ENCODE results near the gene ATP12A.
A peak's percentile ranks its signal among the peaks of the same experiment; 100 is the strongest.

ATP12A gene

DNA sequence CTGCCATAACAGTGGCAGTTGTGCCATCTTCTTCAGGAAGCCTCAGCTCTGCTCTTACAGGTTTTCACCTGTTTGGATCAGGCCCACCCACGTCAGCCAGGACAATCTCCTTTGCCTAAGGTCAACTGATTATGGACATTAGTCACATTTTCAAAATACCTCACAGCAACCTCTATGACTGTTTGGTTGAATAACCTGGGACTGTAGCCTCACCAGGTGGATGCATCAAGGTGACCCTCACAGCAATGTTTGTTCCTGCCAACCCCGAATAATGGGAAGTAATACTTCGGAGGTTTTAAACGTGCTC lies 17.2 kb upstream of the ATP12A start:
- DNase-seq (ENCODE audit: low read depth, low spot score): no peak

DNA sequence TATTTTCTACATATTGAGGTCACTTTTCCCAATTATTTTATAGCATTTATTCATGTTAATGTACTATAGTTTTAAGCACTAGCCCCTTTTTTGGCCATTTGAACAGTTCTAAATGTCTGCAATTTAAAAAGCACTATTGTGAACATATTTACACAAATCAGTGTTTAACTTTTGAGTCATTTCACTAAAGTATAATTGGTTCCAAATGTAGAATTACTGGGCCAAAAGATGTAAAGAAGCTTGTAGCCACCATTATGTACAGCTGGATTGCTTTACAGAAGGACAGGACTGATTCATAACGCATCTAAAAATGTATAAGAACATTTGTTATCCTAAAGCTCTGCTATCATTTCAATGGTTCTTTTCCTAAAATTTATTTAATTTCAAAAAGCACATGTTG lies 16.6 kb upstream of the ATP12A start:
- DNase-seq (ENCODE audit: low read depth, low spot score): no peak

DNA sequence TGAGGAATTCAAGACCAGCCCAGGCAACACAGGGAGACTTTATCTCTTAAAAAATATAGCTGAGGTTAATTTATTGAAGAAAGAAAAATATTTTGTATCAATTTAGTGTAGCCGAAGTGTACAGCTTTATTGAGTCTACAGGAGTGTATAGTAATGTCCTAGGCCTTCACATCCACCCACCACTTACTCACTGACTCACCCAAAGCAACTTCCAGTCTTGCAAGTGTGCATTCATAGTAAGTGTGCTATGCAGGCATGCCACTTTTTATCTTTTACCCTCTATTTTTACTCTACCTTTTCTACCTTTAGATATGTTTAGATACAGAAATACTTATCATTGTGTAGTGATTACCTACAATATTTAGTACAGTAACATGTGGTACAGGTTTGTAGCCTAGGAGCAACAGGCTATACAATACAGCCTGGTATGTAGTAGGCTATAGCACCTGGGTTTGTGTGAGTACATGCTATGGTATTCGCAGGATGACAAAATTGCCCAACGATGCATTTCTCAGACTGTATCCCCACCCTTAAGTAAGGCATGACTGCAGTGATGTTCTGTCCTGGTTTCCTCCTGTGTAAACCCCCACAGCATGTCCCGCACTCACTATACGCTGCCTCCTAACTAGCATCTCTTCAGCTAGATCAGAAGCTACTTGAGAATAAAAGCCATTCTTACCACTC lies 15.3 kb upstream of the ATP12A start:
- DNase-seq (ENCODE audit: low read depth, low spot score): no peak

DNA sequence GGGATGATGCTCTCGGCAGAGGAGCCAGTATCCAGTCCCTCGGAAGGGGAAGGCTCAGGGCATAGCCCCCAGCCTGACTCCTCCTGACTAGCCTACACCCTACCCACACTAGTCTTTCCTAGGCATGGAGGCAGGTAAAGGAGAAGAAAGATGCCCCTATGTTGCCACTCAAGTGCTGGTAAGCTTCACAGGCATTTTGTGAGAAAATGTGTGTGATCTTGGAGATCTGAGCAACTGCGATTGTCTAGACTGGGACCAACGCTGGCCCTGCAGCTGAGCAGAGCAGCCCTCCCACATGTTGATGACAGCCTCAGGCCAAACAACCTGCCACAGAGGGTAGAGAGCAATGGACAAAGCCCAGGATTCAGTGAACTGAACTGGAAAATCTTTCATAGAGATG lies 11.7 kb upstream of the ATP12A start:
- no peak for DNase-seq (ENCODE audit: low read depth, low spot score)

DNA sequence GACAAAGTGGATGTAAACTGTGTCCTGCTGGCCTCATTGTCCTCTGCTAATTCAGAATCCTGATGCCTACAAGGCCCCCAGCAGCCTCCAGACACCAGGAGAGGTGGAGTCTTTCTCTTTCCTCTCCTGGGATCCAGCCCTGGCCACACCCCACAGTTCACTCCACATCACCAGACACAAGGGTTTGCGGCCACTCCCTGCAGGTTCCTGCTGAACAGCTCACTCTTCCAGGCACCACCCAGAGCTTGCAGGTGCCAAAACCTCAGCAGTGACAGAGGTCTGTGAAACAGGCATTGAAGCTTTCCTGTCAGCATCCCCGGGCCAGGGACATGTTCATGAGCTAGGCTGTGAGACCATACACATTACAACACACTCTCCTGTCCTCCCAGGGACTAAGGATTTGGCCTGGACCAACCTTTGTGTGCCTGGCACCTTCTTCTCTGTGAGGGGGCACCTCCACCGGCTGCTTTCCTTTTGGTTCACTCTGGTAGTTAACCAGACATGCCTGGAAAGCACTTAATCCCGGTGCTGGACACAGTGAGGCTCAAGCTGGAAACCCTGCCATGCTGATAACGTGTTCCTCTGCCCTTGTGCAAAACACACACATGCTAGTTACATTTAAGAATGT lies 11.1 kb upstream of the ATP12A start:
- no peak for DNase-seq (ENCODE audit: low read depth, low spot score)

DNA sequence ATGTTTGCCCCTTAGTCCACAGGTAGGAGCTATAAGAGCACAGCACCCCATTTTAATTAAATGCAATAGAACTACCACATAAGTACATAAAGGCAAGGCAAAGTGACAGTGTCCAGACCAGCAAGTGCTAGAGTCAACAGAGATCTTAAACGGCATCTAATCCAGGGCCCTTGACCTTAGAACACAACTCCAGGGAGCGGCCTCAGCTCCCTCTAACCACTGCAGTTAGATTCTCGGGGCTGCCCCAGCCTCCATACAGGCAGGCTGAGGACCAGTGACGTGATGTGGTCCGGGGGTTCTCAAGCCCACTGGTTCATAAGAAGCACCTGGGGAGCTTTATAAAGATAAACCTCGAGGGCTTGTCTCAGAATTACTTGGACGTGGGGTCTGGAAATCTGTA lies 10.0 kb upstream of the ATP12A start:
- no peak for DNase-seq (ENCODE audit: low read depth, low spot score)

DNA sequence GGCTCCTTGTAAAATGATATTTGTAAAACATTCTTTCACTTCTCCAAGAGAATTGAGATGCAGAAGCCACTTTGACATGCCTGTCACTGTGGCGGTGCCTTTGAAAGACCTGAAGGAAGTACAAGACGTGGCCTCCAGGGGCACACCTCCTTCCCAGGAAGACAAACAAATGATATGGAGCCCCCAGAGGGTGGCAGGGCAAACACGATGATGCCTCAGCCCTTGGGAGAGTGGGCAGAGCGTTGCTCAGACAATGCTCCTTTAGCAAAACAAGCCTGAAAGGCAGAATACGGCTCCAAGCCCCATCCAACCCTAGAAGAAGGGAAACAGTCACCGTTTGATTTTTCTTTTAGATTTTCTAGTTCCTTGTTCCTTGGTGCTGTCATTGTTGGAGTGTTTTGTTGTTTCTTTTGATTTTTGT lies 9.2 kb upstream of the ATP12A start:
- peak; percentile 83 for DNase-seq (ENCODE audit: low read depth, low spot score)

DNA sequence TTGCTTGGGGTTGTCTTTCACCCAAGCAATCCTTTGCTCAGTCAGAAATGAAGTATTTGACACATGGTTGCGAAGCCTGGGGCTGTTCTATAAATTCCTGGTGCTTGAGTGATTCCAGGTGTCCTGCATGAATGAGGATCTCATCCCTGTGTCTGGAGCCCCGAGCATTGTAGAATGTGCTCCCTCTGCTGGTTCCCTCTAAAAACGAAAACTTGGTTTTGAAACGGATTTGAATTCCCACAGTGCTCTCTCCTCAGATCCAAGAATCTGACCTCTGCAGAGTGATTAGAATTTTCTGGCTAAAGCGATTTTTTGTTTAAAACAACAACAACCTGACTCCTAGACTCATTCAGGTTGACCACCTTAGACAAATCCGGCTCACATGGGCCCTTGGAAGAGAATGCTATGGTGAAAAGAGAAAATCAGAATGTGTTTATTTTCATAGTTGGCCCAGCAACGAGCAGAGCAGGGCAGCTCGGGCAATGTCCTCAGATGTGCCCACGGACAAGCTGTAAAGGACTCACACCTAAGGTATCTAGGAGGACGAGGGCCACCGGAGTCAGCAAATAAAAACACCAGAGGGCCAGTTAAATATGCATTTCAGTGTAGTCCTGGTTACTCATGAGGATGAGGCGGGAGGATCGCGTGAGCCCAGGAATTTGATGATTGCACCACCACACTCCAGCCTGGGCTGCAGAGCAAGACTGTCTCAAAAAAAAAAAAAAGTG lies 8.7 kb upstream of the ATP12A start:
- DNase-seq (ENCODE audit: low read depth, low spot score): peak; percentile 86

DNA sequence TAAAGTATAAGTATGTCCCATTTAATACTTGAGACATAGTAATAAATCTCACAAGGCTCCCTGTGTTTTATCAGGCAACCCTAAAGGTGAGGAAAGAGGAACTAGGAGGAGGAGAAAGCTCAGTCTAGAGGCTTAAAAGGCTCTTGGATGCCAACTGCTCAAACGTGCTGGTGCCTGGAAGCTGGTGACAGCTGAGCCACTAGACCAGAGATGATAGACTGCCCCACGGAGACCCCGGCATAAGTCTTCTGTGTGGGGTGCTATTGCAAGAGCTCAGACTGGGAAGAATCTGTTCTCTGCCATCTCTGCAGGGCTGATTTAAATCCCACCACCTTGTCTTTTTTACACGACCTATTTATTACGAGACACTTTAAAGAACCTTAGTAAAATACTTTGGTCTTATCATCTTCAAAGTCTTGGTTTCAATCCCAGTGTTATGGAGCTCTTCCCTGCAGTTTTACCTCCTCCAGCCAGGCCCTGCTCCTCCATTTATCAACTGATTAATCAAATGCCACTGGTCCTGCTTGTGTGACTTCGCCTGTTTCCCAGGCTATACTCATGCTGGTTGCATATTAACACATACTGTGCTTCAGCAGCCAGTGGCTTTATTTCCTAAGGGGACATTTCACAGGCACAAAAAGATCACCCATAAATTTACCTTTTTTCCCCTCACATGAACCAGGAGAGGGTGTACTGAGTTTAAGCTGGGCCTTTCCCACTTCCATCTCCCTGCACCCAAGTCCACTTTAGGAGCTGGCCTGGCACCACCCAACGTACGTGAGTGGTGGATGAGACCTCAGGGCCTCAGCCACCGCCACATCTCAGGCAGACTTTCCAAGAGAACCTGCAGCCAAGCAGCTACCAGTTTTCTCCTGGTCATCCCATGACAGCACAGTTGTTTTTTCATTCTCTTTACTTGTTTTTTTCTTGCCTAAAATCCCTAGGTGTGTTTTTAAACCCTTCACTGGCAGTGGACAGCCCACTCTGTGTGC lies 7.8 kb upstream of the ATP12A start:
- no peak for DNase-seq (ENCODE audit: low read depth, low spot score)

DNA sequence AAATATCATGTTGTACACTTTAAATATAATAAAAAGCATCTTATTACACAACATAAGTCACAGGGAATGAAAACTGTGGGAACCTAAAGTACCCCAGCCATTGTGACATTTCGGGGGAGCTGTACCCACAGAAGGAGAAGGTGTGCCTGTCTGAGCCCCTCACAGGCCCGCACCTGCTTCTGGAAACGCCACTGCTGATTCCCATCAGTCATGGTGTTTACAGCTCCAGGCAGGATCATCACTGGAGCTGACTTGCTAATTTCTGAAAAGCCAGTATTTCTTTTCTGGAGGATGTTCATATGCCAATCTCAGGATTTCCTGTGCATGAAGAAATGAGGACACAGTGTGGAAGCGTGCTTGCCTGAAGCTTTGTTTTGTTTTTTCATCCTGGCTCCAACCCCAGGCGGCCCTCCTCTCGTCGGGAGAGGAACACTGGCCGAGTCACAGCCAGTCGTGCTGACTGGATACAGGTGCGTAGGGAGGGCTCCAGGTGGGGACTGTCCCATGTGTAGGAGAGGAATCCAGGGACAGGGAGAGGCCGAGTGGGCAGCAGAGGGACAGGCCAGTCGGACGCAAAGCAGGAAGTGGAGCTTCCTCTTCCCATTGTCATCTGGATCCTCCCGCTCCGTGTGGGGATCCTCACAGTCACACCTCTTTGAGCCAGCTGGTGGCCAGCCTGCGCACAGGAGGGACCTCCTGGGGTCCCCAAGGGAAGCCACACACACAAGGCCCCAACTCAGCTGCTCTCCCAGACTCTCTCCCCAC lies 4.2 kb upstream of the ATP12A start:
- no peak for DNase-seq (ENCODE audit: low read depth, low spot score)

DNA sequence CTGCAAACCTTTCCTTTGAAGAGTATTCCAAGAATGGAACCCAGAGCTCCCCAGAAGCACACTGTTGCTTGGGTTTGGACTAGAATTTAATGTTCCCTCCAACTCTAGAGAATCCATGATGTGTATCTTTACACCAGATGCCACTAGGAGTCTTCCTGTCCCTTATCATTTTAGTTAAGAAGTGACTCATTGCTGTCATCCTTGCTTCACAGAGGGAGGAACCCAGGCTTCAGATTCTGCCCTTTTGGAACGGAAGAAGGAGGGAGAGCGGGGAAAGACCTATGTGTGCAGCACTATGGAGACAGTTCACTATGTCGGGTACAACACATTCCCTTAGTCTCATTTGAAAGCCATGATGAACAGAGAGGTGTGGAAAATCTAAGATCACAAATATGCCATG lies 2.1 kb upstream of the ATP12A start:
- no peak for DNase-seq (ENCODE audit: low read depth, low spot score)

DNA sequence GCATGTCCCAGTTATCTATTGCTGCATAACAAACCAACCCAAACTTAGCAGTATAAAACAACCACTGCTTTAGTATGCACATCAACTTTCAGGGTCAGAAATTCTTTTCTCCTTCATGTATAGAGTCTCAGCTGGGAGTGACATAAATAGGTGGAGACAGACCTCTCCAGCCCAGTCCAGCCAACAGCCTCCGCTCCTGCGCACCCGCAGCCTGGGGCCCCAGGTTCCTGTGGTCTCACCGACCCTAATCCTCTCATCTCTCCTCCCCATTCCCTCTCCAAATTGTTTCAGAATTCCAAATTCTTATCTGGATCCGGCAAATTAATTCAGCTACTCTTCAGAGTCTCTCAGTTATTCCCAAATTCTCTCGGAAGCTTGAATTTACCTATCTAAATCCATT lies 522 bp upstream of the ATP12A start:
- DNase-seq (ENCODE audit: low read depth, low spot score): no peak

DNA sequence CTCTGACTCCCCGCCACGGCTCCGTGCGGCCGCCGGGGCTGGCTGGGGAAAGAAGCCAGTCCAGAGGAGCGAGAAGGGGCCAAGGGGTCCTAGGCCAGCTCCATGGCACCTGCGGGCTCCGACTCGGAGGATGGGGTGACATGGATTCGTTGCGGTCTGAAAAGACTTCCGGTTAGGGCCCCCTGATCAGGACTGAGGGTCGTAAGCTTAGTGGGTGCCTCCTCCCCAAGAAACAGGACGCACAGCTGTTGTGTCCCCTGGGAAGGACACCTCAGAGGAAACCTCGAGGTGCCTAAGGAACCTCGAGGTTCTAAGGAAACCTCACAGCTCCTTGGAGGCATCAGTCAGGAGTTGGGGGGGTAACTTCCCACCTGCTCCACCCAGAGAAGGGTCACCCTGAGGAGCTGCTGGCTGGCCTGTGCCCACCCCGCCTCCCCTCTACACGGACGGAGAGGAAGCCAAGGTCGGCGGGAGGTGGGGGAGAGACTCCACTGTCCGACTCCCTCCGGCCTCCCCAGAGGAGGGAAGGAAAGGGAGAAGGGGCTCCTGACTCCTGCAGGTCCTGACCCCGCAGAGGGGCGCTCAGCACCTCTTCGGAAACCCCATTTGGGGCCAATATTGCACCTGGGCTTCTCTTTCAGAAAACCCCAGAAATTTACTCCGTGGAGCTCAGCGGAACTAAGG lies 855 bp downstream of the ATP12A start:
- DNase-seq (ENCODE audit: low read depth, low spot score): no peak

DNA sequence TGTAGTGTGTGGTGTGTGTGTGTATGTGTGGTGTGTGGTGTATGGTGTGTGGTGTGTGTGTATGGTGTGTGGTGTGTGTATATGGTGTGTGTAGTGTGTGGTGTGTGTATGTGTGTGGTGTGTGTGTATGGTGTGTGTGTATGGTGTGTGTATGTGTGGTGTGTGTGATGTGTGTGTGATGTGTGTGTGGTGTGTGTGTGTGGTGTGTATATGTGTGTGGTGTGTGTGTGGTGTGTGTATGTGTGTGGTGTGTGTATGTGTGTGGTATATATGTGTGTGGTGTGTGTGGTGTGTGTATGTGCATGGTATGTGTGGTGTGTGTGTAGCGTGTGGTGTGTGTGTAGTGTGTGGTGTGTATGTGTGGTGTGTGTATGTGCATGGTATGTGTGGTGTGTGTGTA lies 1.7 kb downstream of the ATP12A start:
- no peak for DNase-seq (ENCODE audit: low read depth, low spot score)

DNA sequence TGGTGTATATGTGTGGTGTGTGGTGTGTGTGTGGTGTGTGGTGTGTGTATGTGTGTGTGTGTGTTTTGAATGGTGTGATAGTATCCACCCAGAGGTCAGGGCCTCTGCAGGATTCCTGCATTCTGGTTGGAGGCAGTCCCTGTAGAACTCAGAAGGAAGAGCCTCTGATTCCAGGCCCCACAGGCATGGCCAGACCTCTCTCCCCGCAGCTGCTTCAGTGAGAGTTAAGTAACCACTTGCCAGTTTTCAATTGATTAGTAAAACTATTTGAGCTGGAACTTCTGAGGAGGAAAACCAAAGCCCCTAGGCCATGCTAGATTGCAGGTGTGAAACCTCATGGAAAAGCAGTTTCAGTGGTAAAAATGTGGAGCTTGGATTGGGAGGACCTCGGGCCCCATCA lies 2.1 kb downstream of the ATP12A start:
- DNase-seq (ENCODE audit: low read depth, low spot score): peak; percentile 73

DNA sequence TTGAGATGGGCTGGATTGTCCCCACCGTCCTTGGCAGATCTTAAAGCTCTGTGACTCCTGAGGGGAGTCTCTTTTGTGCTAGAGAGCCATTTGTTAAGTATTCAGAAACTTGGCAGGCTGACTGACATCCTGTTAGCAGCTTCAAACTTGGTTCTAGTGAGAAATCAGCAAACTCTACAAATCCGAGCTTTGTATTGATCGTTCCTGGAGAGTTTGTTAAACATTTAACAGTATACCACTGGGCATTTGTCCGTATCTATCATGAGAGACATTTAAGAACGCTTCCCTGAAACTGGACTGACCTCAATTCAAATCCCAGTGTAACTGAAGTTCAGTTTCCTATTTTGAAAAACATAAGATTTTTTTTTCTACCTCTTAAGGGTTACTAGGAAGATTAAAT lies 3.1 kb downstream of the ATP12A start:
- DNase-seq (ENCODE audit: low read depth, low spot score): peak; percentile 18

DNA sequence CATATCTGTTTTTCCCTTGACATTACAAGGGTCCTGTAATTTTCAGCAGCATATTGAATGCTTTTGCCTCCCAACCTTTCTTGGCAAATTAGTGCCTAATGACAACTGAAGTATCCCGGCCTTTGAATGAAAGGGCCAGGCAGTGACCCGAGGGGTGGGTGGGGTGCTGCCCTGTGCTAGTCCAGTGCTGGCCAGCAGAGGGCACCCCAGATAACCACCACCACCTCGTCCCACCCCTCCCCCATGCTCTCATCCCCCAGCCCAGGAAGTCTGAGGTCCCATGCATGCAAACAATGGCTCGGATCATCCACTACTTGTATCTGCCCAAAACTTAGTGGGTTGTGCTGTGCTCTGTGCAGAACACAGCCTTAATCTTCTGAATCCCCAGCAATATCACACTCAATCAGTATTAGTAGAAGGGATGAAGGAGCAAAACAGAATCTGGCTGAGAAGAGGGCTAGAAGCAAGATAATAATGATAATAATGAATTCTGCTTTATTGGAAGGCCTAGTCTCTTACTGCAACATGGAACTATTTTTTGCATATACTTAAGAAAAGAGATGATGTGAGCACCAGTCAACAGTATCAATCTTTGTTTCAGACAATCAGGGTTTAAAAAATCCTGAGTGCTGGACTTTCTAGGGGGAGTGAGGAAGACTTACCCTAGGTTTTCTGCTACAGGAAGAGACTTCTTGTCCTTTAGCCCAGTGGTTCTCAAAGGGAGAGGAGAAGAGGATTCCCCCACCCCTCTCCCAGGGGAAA lies 3.8 kb downstream of the ATP12A start:
- DNase-seq (ENCODE audit: low read depth, low spot score): peak; percentile 92

DNA sequence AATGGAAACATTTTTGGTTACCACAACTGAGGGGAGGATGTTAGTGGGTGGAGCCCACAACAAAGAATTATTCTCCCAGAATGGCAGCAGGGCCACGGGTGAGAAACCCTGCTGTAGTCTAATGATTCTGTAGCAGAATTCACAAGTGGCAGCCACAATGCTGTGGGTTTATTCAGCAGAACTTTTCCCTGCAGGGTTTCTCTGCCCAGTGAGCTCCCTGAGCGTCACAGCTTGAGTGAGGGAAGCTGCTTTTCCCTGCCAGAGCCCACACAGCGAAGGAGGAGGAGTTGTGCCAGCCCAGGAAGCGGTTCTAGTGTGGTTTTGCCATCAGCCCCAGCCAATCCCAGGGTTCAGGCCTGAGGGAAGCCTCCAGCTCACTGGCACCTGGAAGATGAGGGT lies 4.4 kb downstream of the ATP12A start:
- DNase-seq (ENCODE audit: low read depth, low spot score): no peak

DNA sequence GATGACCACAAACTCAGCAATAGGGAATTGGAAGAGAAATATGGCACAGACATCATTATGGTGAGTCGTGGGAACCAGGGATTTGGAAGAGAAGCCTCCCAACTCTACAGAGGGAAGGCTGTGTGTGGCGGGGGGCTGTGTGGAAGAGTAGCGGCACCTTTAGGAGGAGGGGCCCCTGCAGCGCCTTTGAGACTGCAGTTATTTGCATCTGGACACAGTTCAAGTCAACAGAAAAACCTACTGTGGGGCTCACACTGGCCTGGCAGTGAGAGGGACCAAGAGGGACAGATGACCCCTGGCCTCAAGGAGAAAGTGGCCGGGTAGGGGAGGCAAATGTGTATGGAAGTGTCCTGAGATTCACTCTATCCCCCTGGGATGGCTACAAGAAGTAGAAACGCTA lies 5.1 kb downstream of the ATP12A start:
- no peak for DNase-seq (ENCODE audit: low read depth, low spot score)

DNA sequence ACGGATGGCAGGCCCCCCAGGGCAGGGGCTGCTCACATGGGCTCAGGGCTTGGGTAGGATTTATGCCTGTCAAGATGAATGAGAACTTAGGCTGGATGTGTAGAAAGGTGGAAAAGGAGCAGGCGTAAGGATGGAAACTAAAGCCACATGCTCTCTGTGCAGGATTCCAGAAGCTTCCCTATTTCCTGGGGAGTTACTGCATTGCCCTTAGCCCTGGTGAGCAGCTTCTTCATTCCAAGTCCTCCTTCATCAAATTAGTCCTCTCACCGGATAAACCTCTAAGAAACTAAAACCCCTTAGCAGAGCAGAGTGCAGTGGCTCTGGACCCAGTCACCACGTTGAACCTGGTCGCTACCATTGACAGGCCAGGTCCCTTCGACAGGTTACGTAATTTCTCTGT lies 7.4 kb downstream of the ATP12A start:
- DNase-seq (ENCODE audit: low read depth, low spot score): no peak
